SH-SY5Y (cell line): ENCODE data around the gene FOXN1.

ENCODE experiments used
- GATA2 ChIP-seq: IDR thresholded peaks from 2 replicates; pipeline ENCODE4 v1.6.1; 2011; ENCODE audit warnings: mild to moderate bottlenecking, low read depth, low read length
- GATA3 ChIP-seq: IDR thresholded peaks from 2 replicates; pipeline ENCODE4 v1.6.1; 2011; ENCODE audit warnings: low read depth, mild to moderate bottlenecking, low read length, moderate library complexity

DNA sequence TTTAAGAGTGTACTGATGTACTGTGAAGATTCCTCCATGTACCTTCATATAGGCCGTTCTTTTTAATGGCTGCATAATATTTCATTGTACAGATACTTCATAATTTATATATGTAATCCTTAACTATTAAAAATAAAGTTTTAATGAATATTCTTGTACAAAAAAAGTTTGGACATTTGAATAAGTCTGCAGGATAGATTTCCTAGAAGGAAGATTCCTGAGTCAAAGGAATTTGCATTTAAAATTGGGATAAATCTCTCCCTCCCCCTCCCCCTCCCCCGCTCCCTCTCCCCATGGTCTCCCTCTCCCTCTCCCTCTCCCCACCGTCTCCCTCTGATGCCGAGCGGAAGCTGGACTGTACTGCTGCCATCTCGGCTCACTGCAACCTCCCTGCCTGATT, 48.3 kb upstream of the FOXN1 start:
- TF ChIP-seq GATA3 (no peak), GATA2 (no peak)
